Measurements from ENCODE around the gene C1orf35. TPM values are rescaled to one million over a fixed set of nuclear protein-coding genes. Genes with fewer than 3 reads are reported as not detected.
A peak's percentile ranks its signal among the peaks of the same experiment; 100 is the strongest.

C1orf35 gene
- total RNA-seq, 1 donor from 2014 or later = 20.2 TPM

DNA sequence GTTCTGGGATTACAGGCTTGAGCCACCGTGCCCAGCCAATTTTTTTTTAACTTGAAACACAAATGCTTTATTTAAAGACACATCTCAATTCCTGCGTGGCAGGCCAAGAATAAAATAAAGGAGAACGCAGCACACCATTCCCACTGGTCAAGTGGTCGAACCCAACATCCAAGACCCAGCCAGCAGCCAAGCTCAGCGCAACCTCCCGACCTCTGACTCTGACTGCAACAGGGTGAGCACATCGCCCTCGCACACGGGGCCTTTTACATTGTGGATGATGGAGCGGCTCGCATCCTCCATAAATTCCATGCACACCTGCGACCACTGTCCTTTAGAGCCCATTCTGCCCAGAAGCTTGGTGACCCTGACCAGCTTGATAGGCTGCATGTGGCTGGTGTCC, 31.5 kb upstream of the C1orf35 start:
- TF ChIP-seq, protein P1, sequence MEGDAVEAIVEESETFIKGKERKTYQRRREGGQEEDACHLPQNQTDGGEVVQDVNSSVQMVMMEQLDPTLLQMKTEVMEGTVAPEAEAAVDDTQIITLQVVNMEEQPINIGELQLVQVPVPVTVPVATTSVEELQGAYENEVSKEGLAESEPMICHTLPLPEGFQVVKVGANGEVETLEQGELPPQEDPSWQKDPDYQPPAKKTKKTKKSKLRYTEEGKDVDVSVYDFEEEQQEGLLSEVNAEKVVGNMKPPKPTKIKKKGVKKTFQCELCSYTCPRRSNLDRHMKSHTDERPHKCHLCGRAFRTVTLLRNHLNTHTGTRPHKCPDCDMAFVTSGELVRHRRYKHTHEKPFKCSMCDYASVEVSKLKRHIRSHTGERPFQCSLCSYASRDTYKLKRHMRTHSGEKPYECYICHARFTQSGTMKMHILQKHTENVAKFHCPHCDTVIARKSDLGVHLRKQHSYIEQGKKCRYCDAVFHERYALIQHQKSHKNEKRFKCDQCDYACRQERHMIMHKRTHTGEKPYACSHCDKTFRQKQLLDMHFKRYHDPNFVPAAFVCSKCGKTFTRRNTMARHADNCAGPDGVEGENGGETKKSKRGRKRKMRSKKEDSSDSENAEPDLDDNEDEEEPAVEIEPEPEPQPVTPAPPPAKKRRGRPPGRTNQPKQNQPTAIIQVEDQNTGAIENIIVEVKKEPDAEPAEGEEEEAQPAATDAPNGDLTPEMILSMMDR (IDR thresholded peaks at IDR 0.05; ENCODE audit: unreplicated experiment) = no peak
- H3K9me3 Mint-ChIP-seq (ENCODE audit: low read depth) = no peaks in the 10 kb centered on the region
- DNase-seq (ENCODE audit: low spot score, unreplicated experiment) = no peak
- H3K27me3 Mint-ChIP-seq = peaks cover 43% of the 10 kb centered on the region
- no peak overlapping the region for H3K27ac Mint-ChIP-seq
- H3K4me1 Mint-ChIP-seq (ENCODE audit: low read depth) = peaks cover 6% of the 10 kb centered on the region
- H3K36me3 Mint-ChIP-seq (ENCODE audit: insufficient read depth) = no peaks in the 10 kb centered on the region
- no peak overlapping the region for H3K4me3 Mint-ChIP-seq (ENCODE audit: low read depth)

DNA sequence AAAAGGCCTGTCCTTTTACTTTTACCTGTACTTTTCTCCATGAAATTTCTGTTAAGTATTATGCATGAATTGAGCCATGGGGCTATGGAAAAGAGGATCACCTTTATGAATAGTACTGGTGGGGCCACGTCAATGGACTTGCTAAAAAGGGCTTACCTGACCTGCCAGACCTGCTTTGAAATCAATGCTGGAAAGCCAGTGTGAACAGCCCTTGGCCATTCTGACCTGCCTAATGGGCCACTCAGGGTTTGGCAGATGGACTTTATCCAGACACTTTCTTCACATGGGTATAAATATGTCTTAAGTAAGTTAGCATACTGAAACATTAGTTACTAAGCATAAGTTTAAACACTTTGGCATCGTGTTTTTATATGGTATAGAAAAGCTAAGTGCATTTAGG, 28.6 kb upstream of the C1orf35 start:
- Mint-ChIP-seq H3K27me3 (peaks cover 35% of the 10 kb centered on the region), H3K27ac (peak overlapping the region; percentile 91), H3K36me3 (ENCODE audit: insufficient read depth) (no peaks in the 10 kb centered on the region), H3K4me3 (ENCODE audit: low read depth) (no peak overlapping the region), H3K4me1 (ENCODE audit: low read depth) (peaks cover 6% of the 10 kb centered on the region), H3K9me3 (ENCODE audit: low read depth) (no peaks in the 10 kb centered on the region)
- no peak for DNase-seq (ENCODE audit: low spot score, unreplicated experiment)
- TF ChIP-seq, protein P1 (IDR thresholded peaks at IDR 0.05; ENCODE audit: unreplicated experiment) = no peak

DNA sequence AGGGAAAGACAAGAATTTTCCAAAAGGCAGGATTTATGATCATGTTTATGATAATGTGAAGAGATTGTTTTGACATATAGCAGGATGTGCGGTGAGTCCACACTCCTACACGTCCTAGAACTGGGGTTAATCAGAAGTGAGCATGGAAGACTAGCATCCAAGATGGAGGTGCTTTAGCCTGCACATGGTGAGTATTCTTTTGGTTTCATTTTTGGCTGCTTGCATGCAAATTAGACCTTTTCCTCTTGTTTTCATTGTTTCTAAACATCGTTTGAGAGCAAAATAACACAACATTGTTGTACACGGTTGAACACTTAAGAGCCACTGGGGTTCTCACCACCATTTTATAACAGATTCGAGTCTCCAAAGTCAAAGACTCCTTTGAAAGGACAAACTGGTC, 22.1 kb upstream of the C1orf35 start:
- peaks cover 3% of the 10 kb centered on the region for H3K27me3 Mint-ChIP-seq
- no peaks in the 10 kb centered on the region for H3K9me3 Mint-ChIP-seq (ENCODE audit: low read depth)
- peaks cover 10% of the 10 kb centered on the region for H3K4me1 Mint-ChIP-seq (ENCODE audit: low read depth)
- no peak for DNase-seq (ENCODE audit: low spot score, unreplicated experiment)
- TF ChIP-seq, protein P1 (IDR thresholded peaks at IDR 0.05; ENCODE audit: unreplicated experiment) = no peak
- no peak overlapping the region for H3K27ac Mint-ChIP-seq
- H3K4me3 Mint-ChIP-seq (ENCODE audit: low read depth) = no peak overlapping the region
- no peaks in the 10 kb centered on the region for H3K36me3 Mint-ChIP-seq (ENCODE audit: insufficient read depth)

DNA sequence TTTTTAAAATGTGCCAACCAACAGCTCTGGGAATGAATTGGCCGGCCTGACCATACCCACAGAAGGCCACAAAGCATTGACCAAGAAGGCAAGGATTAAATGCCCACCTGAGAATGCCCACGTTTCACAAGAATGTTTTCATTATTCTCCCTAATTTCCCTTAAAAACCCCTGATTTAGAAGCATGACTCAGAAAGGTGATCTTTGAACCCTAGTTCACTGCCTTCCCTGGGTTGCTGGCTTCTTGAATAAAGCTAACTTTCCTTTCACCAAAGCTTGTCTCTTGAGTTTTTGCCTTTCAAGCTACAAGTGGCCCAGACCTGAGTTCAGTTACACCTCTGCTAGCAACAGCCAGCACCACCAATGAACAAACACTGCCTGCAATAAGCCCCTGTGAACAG, 20.4 kb upstream of the C1orf35 start:
- Mint-ChIP-seq H3K36me3 (ENCODE audit: insufficient read depth) (no peaks in the 10 kb centered on the region), H3K9me3 (ENCODE audit: low read depth) (peaks cover 11% of the 10 kb centered on the region), H3K4me1 (ENCODE audit: low read depth) (peaks cover 10% of the 10 kb centered on the region), H3K27ac (peak overlapping the region; percentile 74), H3K4me3 (ENCODE audit: low read depth) (no peak overlapping the region), H3K27me3 (peaks cover 3% of the 10 kb centered on the region)
- TF ChIP-seq, protein P1 (IDR thresholded peaks at IDR 0.05; ENCODE audit: unreplicated experiment) = no peak
- DNase-seq (ENCODE audit: low spot score, unreplicated experiment) = no peak

DNA sequence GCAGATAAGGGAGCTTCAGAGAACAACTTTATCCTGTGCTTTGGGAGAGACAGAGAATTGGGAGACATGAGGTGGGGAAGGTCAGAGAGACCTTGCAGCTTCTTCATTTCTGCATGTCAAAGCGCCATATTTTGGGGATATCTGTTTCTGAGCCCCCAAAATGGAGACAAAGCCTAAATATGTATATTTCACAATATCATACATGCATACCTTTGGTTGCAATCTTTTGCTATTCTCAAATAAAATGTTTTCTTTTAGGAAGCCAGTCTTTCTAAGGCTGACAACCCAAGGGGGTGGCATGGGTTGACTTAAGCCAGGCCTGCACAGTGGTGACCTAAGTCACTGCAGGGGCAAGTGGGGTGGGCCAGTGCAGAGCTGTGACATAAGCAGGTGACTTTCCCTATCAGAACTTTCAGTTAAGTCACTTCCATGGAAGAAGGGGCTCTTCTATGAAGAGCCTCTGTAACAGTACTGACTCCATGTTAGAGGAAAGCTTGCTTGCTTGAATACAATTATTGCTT, 19.9 kb upstream of the C1orf35 start:
- H3K9me3 Mint-ChIP-seq (ENCODE audit: low read depth) = peaks cover 13% of the 10 kb centered on the region
- peaks cover 2% of the 10 kb centered on the region for H3K36me3 Mint-ChIP-seq (ENCODE audit: insufficient read depth)

More for the DNA sequence above, 19.9 kb upstream of the C1orf35 start:
- DNase-seq (ENCODE audit: low spot score, unreplicated experiment) = no peak
- H3K27ac Mint-ChIP-seq = no peak overlapping the region
- no peak overlapping the region for H3K4me3 Mint-ChIP-seq (ENCODE audit: low read depth)
- H3K27me3 Mint-ChIP-seq = peaks cover 3% of the 10 kb centered on the region
- TF ChIP-seq, protein P1 (IDR thresholded peaks at IDR 0.05; ENCODE audit: unreplicated experiment) = no peak
- peaks cover 10% of the 10 kb centered on the region for H3K4me1 Mint-ChIP-seq (ENCODE audit: low read depth)

Measured in progenitor cell of endocrine pancreas (in vitro differentiated cells).